Measurements from ENCODE around the gene EDNRA.

Gene EDNRA

DNA sequence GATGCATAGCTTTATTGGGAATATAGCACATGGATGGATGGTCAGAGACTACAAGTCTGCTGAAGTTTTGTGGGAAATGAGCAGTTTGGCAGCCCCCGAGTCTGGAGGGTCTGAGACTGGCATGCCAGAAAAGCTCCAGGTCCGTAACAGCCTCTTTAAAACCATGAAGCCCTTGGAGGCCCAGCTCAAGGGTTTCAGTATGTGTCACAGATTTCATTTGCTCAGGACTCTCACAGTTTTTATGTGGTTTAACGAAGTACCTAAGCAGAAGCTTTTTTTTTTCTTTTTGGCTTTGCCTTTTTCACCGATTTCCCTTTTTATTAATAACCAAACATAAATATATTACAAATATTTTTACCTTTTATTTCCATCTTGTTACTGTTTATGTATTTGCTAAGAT lies 105.7 kb downstream of the EDNRA start:
- DNase-seq: peak in 1 of 56 donors; percentile 1

DNA sequence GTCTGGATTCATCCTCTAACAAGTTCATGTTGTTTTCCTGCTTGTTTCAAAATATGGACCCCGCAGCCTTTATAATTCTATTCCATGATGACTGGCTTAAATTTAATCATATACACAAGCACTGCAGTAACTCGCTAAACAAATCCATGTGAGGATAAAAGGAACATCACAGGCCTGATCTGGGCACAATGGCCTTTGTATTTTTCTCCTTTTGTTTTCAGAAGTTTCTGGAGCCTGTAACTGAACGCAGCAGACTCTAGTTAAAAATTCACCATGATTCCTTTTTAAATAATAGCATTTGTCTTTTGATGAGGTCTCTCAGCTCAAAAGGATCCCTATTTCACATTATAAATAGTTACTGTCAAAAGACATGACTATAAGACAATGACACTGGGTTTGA lies 106.1 kb downstream of the EDNRA start:
- peak in 5 of 56 donors; percentile 0 to 13 (median 3) for DNase-seq

DNA sequence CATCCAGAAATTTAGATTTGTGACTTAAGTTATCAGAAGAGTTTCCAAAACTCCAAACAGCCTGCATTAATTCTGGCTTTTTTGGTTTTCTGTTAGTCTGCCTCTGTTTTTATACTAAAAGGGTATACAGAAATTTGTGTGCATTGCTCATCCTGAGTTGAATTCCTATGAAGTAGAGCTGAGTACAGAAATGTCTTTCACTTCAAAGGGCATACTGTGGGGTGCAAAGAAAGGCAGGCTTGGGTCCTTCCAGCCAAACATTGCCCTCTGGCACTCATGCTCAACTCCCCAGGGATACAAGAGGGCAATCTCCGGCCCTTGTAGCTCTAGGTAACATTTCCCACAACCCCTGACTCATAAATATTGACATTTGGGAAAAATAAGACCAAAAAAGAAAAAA lies 108.7 kb downstream of the EDNRA start:
- peak in 7 of 56 donors; percentile 1 to 19 (median 4) for DNase-seq

DNA sequence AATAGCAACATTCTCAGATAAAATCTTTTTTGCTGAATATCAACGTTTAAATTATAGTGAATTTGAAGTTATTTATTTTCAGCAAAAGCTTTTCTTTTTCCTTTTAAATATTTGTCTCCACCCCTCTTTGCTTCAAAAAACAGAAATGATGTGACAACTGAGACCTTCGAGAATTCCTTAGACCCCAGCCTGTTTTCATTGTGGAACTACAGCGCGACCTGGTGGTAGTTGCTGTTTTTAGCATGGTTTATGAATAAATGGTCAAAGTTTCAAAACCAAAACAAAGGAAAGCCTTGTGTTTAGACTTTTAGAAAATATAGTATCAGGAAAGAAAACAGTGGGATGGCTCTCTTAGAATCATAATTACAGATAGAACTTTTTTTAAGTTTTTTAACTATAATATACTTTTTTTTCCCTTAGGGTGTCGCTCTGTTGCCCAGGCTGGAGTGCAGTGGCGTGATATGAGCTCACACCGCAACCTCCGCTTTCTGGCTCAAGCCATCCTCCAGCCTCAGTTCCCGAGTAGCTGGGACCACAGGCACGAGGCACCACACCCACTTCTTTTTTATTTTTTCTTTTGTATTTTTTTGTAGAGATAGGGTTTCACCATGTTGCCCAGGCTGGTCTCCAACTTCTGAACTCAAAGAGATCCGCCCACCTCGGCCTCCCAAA lies 109.5 kb downstream of the EDNRA start:
- DNase-seq: peak in 44 of 56 donors; percentile 1 to 81 (median 37)

DNA sequence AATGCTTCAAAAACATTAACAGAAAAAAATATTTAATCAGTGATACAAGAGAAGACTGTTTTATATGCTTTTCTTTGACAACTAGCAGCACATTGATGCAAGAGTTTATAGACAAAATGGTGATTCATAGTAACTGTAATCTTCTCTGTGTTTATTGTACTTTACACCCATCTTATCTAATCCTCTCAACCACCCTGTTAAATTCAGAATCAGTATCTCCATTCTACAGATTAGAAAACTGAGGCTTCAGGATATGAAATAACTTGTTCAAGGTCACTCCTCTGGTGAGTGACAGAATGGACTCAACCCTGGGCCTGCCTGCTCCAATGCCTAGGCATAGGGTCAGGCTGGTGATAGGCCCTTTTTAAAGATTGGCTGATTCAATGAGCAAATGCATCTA lies 110.2 kb downstream of the EDNRA start:
- DNase-seq: no peak

GRCh38 chr4:147594107-147594506 lies 113.2 kb downstream of the EDNRA start:
- DNase-seq: no peak

All from nucleus accumbens (tissue), 56 donors.